A673 (cell line): ENCODE measurements around the gene ITSN1. TPM values are rescaled to one million over a fixed set of nuclear protein-coding genes. Genes with fewer than 3 reads are reported as not detected.

Experiments
- BruUV-seq: library from RNA; stranded (reverse); fragments of 400-500 nt; replicated peaks from 2 replicates; lab custom pipeline; 2021; lab: Mats Ljungman, UMichigan
- CTCF ChIA-PET: fragments of 300-600 bp; sonication (Branson Sonifier 250); formaldehyde crosslinking; loops from one replicate; lab custom pipeline; 2022; ENCODE audit warnings: antibody characterized with exemption; lab: Charles Lee
- POLR2A ChIA-PET: fragments of 300-600 bp; sonication (Branson Sonifier 250); formaldehyde crosslinking; loops from one replicate; lab custom pipeline; 2022; ENCODE audit warnings: antibody characterized with exemption; ENCODE audit not compliant: low non-redundant PET; lab: Charles Lee
- DNase-seq: peaks from one replicate; pipeline ENCODE4 v3.0.0-alpha.2; 2015; ENCODE audit warnings: low spot score
- H3K27ac ChIP-seq: fragments of 200-600 bp; sonication (generic); 2 replicates; pipeline ENCODE4 v1.5.1; 2016; ENCODE audit warnings: mixed run types, low read depth, mild to moderate bottlenecking, mixed read lengths, antibody characterized with exemption, low read length; ENCODE audit not compliant: poor library complexity, severe bottlenecking
- H3K27me3 ChIP-seq: fragments of 200-600 bp; sonication (generic); replicated peaks from 2 replicates; pipeline ENCODE4 v1.6.1; 2017; ENCODE audit warnings: mixed run types, low read depth, mild to moderate bottlenecking, mixed read lengths, antibody characterized with exemption, low read length; ENCODE audit not compliant: insufficient read depth, poor library complexity
- H3K36me3 ChIP-seq: fragments of 200-600 bp; sonication (generic); 2 replicates; pipeline ENCODE4 v1.6.1; 2016; ENCODE audit warnings: mixed run types, mild to moderate bottlenecking, mixed read lengths, antibody characterized with exemption, low read length; ENCODE audit not compliant: insufficient read depth, poor library complexity, severe bottlenecking
- H3K4me1 ChIP-seq: fragments of 200-600 bp; sonication (generic); 2 replicates; pipeline ENCODE4 v1.6.1; 2017; ENCODE audit warnings: mixed run types, mild to moderate bottlenecking, mixed read lengths, antibody characterized with exemption, low read length; ENCODE audit not compliant: insufficient read depth, poor library complexity, severe bottlenecking
- H3K4me3 ChIP-seq: fragments of 200-600 bp; sonication (generic); 2 replicates; pipeline ENCODE4 v1.5.1; 2016; ENCODE audit warnings: low read depth, mixed run types, mild to moderate bottlenecking, mixed read lengths, low read length; ENCODE audit not compliant: poor library complexity, severe bottlenecking
- H3K9me3 ChIP-seq: fragments of 200-600 bp; sonication (generic); 2 replicates; pipeline ENCODE4 v1.6.1; 2016; ENCODE audit warnings: mixed run types, low read depth, mild to moderate bottlenecking, mixed read lengths, antibody characterized with exemption, low read length; ENCODE audit not compliant: poor library complexity, severe bottlenecking
- EZH2 ChIP-seq: fragments of 200-600 bp; sonication (generic); IDR thresholded peaks from 2 replicates; pipeline ENCODE4 v1.6.1; 2017; ENCODE audit warnings: borderline replicate concordance, low read depth, mild to moderate bottlenecking, mixed read lengths, antibody characterized with exemption, low read length; ENCODE audit not compliant: poor library complexity, severe bottlenecking
- intact Hi-C: fragments of 100-400 bp; cut with micrococcal nuclease; formaldehyde crosslinking; loops from one replicate; pipeline ENCODE4 v1.10.0; 2022; ENCODE audit not compliant: unreplicated experiment
- total RNA-seq: library from RNA; stranded (reverse); gene quantifications from 2 replicates; pipeline ENCODE4 v1.2.3, GENCODE V29; 2021
- TF ChIP-seq, protein P1 (sequence below): fragments of 300-800, 200-600 bp; sonication (generic); conservative IDR thresholded peaks from 2 replicates; pipeline ENCODE4 v1.5.1; 2017; ENCODE audit warnings: low read depth, mild to moderate bottlenecking, antibody characterized with exemption, low read length, moderate library complexity, mixed read lengths

ITSN1 gene
- total RNA-seq, 1 experiment from 2014 or later = 54.2 TPM

DNA sequence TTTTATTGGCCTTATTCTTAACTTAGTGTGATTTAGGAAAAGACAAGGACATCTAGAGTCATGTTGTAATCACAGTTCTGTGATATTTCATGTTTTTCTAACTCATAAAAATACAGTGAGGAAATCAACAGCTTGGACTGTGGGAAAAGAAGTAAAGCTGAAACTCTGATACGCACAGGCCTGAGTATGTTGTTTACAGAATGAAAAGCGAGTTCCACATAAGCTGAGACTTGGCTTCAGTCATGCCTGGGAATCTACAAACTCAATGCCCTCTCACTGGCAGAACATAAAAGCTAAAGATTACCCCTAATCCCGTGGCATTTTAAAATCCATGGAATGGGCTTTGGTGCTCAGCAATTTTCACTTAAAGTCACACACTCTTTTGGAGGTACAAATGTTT, 296.9 kb downstream of the ITSN1 start:
- Histone ChIP-seq H3K4me3 (no peak overlapping the region), H3K27ac (no peak overlapping the region), H3K36me3 (no peaks in the 10 kb centered on the region), H3K4me1 (peaks cover 3% of the 10 kb centered on the region), H3K27me3 (no peaks in the 10 kb centered on the region), H3K9me3 (no peaks in the 10 kb centered on the region)
- no peak for DNase-seq
- ChIA-PET CTCF (no interaction called here), POLR2A (no interaction called here)
- intact Hi-C loops = no loop called here
- TF ChIP-seq EZH2 = no peak
- TF ChIP-seq, protein P1, sequence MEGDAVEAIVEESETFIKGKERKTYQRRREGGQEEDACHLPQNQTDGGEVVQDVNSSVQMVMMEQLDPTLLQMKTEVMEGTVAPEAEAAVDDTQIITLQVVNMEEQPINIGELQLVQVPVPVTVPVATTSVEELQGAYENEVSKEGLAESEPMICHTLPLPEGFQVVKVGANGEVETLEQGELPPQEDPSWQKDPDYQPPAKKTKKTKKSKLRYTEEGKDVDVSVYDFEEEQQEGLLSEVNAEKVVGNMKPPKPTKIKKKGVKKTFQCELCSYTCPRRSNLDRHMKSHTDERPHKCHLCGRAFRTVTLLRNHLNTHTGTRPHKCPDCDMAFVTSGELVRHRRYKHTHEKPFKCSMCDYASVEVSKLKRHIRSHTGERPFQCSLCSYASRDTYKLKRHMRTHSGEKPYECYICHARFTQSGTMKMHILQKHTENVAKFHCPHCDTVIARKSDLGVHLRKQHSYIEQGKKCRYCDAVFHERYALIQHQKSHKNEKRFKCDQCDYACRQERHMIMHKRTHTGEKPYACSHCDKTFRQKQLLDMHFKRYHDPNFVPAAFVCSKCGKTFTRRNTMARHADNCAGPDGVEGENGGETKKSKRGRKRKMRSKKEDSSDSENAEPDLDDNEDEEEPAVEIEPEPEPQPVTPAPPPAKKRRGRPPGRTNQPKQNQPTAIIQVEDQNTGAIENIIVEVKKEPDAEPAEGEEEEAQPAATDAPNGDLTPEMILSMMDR = no peak
- no TSS peak for BruUV-seq

GRCh38 chr21:33940164-33940880, 298.0 kb downstream of the ITSN1 start:
- no peak overlapping the region for H3K4me3 ChIP-seq
- intact Hi-C loops = no loop called here
- peaks cover 3% of the 10 kb centered on the region for H3K4me1 ChIP-seq
- CTCF ChIA-PET = interaction anchor here (0.5 kb wide), 1 partner anchor 153 kb away, joined by 11 read pairs; no protein-coding TSS in a partner anchor
- H3K36me3 ChIP-seq = no peaks in the 10 kb centered on the region
- no TSS peak for BruUV-seq
- H3K27ac ChIP-seq = no peak overlapping the region
- TF ChIP-seq EZH2 = no peak
- TF ChIP-seq, protein P1 = no peak
- DNase-seq = no peak
- H3K9me3 ChIP-seq = no peaks in the 10 kb centered on the region
- POLR2A ChIA-PET = no interaction called here
- H3K27me3 ChIP-seq = no peaks in the 10 kb centered on the region

DNA sequence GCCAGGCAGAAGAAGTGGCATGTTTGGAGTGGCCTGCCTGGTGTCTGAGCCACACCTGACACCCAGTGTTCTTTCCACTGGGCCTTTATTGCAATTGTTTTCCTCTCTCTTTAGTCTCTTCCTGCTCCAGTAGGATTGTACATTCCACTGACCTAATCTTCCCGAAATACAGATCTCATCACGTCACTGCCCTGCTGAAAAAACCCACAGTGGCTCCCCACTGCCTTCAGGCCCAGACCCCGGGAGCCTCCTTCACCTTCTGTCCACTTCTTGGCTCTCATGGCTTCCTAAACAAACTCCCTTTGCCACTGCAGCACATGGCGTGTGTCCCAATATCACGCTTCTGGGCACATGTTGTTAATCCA, 298.6 kb downstream of the ITSN1 start:
- ChIA-PET POLR2A (no interaction called here), CTCF (interaction anchor here (0.5 kb wide), 1 partner anchor 152 kb away, joined by 11 read pairs; no protein-coding TSS in a partner anchor)
- Histone ChIP-seq H3K4me3 (no peak overlapping the region), H3K27ac (no peak overlapping the region), H3K4me1 (peaks cover 3% of the 10 kb centered on the region), H3K27me3 (no peaks in the 10 kb centered on the region), H3K36me3 (no peaks in the 10 kb centered on the region), H3K9me3 (no peaks in the 10 kb centered on the region)
- intact Hi-C loops = no loop called here
- no TSS peak for BruUV-seq
- TF ChIP-seq, protein P1 = no peak
- TF ChIP-seq EZH2 = no peak
- no peak for DNase-seq
